MM.1S (cell line): Measurements from ENCODE around the gene ZCWPW1.

ENCODE experiments used
- DNase-seq: peaks from one replicate; pipeline ENCODE4 v3.0.0-alpha.2; 2015
- H2AFZ ChIP-seq: fragments of 300-600 bp; sonication (generic); 2 replicates; pipeline ENCODE4 v1.6.0; 2016; ENCODE audit warnings: antibody characterized with exemption, low read length
- H3F3A ChIP-seq: fragments of 300-600 bp; sonication (generic); 2 replicates; pipeline ENCODE4 v1.6.1; 2016; ENCODE audit warnings: mild to moderate bottlenecking, antibody characterized with exemption, low read length, moderate library complexity, mixed read lengths; ENCODE audit not compliant: insufficient read depth
- H3K27ac ChIP-seq: fragments of 300-600 bp; sonication (generic); 2 replicates; pipeline ENCODE4 v1.5.1; 2016; ENCODE audit warnings: mild to moderate bottlenecking, low read length
- H3K27me3 ChIP-seq: fragments of 300-600 bp; sonication (generic); replicated peaks from 2 replicates; pipeline ENCODE4 v1.6.0; 2016; ENCODE audit warnings: low read length; ENCODE audit not compliant: insufficient read depth
- H3K36me3 ChIP-seq: fragments of 300-600 bp; sonication (generic); replicated peaks from 2 replicates; pipeline ENCODE4 v1.6.1; 2016; ENCODE audit warnings: mild to moderate bottlenecking, low read length, mixed read lengths; ENCODE audit not compliant: insufficient read depth
- H3K4me1 ChIP-seq: fragments of 300-600 bp; sonication (generic); 2 replicates; pipeline ENCODE4 v1.6.1; 2016; ENCODE audit warnings: low read length, mixed read lengths
- H3K4me2 ChIP-seq: fragments of 300-600 bp; sonication (generic); 2 replicates; pipeline ENCODE4 v1.6.0; 2016; ENCODE audit warnings: low read depth, low read length
- H3K4me3 ChIP-seq: fragments of 300-600 bp; sonication (generic); 2 replicates; pipeline ENCODE4 v1.5.1; 2016; ENCODE audit warnings: low read length, mixed read lengths
- H3K79me2 ChIP-seq: fragments of 300-600 bp; sonication (generic); 2 replicates; pipeline ENCODE4 v1.6.1; 2016; ENCODE audit warnings: mixed run types, low read length, mixed read lengths
- H3K9ac ChIP-seq: fragments of 300-600 bp; sonication (generic); 2 replicates; pipeline ENCODE4 v1.6.1; 2016; ENCODE audit warnings: low read length, mixed read lengths
- H3K9me2 ChIP-seq: fragments of 300-600 bp; sonication (generic); replicated peaks from 2 replicates; pipeline ENCODE4 v1.6.1; 2016; ENCODE audit warnings: mild to moderate bottlenecking, low read length, mixed read lengths; ENCODE audit not compliant: insufficient read depth
- H3K9me3 ChIP-seq: fragments of 300-600 bp; sonication (generic); replicated peaks from 2 replicates; pipeline ENCODE4 v1.6.1; 2016; ENCODE audit warnings: mild to moderate bottlenecking, low read length, mixed read lengths; ENCODE audit not compliant: insufficient read depth
- H4K20me1 ChIP-seq: fragments of 300-600 bp; sonication (generic); 2 replicates; pipeline ENCODE4 v1.6.1; 2016; ENCODE audit warnings: mild to moderate bottlenecking, low read length, moderate library complexity, mixed read lengths; ENCODE audit not compliant: insufficient read depth
- EZH2 ChIP-seq: fragments of 300-600 bp; sonication (generic); optimal IDR thresholded peaks from 2 replicates; pipeline ENCODE3; 2017; ENCODE audit warnings: low read depth, mild to moderate bottlenecking, antibody characterized with exemption, low read length, mixed read lengths
- EZH2phosphoT487 ChIP-seq: fragments of 300-600 bp; sonication (generic); IDR thresholded peaks from 2 replicates; pipeline ENCODE4 v1.6.1; 2018; ENCODE audit warnings: antibody characterized with exemption, low read length
- TF ChIP-seq, protein P1 (sequence below): fragments of 300-600 bp; sonication (generic); IDR thresholded peaks from 2 replicates; pipeline ENCODE4 v1.5.1; 2016; ENCODE audit warnings: antibody characterized with exemption, low read length, mixed read lengths

The ZCWPW1 gene

DNA sequence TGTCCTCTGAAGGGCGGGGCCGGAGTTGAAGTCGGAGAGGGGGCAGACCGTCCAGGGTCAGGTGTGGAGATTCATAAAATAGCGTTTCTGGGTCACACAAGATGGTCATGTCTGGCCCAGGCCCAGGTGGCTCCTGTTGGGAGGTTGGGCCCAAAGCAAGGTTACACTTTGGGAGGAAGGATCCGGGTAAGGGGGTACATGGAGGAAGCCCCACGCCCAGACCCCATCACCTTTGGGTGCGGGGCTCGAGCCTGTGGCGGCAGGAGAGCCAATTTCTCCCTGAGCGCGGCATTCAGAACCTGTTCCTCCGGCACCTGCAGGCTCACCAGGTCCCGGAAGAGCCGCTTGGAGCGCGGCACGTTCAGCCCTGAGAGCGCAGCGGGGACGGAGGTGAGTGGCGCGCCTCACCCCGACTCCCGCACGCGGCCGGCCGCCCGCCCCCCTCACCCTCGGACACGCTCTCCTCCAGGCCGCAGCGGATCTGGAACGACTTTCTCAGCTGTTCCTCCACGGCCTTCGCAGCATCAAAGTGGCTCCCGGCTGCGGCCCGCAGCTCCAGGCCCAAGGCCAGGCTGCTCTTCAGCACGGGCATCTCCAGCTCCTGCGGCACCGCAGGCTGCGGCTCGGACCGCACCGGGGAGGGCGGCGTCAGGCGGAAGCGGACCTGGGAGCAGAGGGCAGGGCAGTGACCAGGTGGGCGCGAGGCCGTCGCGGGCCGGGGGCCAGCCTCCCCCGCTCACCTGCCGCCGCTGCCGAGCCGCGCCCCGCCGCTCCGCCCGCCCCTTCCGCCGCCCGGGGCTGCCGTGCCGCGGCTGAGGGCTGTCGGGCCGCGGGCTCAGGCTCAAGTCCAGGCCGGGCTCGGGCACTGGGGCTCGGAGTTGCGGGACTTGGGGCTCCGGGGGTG lies 7.2 kb upstream of the ZCWPW1 start:
- TF ChIP-seq, protein P1, sequence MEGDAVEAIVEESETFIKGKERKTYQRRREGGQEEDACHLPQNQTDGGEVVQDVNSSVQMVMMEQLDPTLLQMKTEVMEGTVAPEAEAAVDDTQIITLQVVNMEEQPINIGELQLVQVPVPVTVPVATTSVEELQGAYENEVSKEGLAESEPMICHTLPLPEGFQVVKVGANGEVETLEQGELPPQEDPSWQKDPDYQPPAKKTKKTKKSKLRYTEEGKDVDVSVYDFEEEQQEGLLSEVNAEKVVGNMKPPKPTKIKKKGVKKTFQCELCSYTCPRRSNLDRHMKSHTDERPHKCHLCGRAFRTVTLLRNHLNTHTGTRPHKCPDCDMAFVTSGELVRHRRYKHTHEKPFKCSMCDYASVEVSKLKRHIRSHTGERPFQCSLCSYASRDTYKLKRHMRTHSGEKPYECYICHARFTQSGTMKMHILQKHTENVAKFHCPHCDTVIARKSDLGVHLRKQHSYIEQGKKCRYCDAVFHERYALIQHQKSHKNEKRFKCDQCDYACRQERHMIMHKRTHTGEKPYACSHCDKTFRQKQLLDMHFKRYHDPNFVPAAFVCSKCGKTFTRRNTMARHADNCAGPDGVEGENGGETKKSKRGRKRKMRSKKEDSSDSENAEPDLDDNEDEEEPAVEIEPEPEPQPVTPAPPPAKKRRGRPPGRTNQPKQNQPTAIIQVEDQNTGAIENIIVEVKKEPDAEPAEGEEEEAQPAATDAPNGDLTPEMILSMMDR: no peak
- TF ChIP-seq EZH2: no peak
- TF ChIP-seq EZH2phosphoT487: no peak
- peak overlapping the region; percentile 94 for H3K27ac ChIP-seq
- peaks cover 11% of the 10 kb centered on the region; the same call in 1 of the 2 replicates for H3K36me3 ChIP-seq
- H3K27me3 ChIP-seq: no peaks in the 10 kb centered on the region
- H3K4me3 ChIP-seq: peak overlapping the region; percentile 99
- peaks cover 44% of the 10 kb centered on the region for H3F3A ChIP-seq
- H3K79me2 ChIP-seq: peaks cover 51% of the 10 kb centered on the region
- H3K9me2 ChIP-seq: no peaks in the 10 kb centered on the region
- peak overlapping the region; percentile 74; the same call in 1 of the 2 replicates for H2AFZ ChIP-seq
- H3K9ac ChIP-seq: peak overlapping the region; percentile 98
- H3K4me1 ChIP-seq: peaks cover 15% of the 10 kb centered on the region; the same call in 1 of the 2 replicates
- DNase-seq: peak; percentile 64
- no peaks in the 10 kb centered on the region for H3K9me3 ChIP-seq
- H3K4me2 ChIP-seq: peak overlapping the region; percentile 87
- no peaks in the 10 kb centered on the region for H4K20me1 ChIP-seq

DNA sequence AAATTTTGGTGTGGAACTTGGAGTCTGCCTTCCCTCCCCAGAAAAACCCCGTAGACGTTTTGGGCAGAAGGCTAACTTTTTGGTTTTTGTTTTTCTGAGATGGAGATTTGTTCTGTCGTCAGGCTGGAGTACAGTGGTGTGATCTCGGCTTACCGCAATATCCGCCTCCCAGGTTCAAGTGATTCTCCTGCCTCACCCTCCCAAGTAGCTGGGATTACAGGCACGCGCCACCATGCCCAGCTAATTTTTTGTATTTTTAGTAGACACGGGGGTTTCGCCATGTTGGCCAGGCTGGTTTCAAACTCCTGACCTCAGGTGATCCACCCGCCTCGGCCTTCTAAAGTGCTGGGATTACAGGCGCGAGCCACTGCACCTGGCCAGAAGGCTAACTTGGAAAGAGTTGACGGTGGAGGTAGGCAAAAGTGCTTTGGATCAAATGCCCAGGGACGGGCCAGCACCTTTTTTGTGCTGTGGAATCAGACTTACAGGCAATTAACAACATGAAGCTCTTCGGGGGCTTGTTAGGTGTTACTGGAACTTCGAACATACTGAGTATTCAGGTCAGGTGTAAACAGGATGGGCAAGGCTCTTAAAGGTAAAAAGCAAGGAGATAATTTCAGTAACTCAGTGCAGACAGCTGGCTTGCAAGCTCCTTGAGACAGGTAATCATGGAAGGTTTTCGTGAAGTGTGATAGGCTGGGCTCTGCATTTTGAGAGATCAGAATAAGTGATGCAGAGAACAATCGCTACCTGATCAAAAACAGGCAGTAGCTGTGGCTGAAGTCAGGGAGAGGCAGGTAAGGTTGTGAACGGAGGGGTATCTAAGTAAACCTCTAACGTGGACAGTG lies 6.0 kb upstream of the ZCWPW1 start:
- no peak for DNase-seq
- Histone ChIP-seq H3K27me3 (no peaks in the 10 kb centered on the region), H3K9me3 (no peaks in the 10 kb centered on the region), H3K79me2 (peaks cover 63% of the 10 kb centered on the region), H3K27ac (peak overlapping the region; percentile 94; the same call in 1 of the 2 replicates), H3K9me2 (no peaks in the 10 kb centered on the region), H4K20me1 (no peaks in the 10 kb centered on the region), H3K9ac (peak overlapping the region; percentile 98; the same call in 1 of the 2 replicates), H3K4me1 (peaks cover 19% of the 10 kb centered on the region; the same call in 1 of the 2 replicates), H3K4me3 (peak overlapping the region; percentile 99), H2AFZ (no peak overlapping the region), H3K4me2 (peak overlapping the region; percentile 87), H3K36me3 (peaks cover 11% of the 10 kb centered on the region; the same call in 1 of the 2 replicates), H3F3A (peaks cover 48% of the 10 kb centered on the region)
- TF ChIP-seq, protein P1: no peak
- TF ChIP-seq EZH2 (no peak), EZH2phosphoT487 (no peak)

DNA sequence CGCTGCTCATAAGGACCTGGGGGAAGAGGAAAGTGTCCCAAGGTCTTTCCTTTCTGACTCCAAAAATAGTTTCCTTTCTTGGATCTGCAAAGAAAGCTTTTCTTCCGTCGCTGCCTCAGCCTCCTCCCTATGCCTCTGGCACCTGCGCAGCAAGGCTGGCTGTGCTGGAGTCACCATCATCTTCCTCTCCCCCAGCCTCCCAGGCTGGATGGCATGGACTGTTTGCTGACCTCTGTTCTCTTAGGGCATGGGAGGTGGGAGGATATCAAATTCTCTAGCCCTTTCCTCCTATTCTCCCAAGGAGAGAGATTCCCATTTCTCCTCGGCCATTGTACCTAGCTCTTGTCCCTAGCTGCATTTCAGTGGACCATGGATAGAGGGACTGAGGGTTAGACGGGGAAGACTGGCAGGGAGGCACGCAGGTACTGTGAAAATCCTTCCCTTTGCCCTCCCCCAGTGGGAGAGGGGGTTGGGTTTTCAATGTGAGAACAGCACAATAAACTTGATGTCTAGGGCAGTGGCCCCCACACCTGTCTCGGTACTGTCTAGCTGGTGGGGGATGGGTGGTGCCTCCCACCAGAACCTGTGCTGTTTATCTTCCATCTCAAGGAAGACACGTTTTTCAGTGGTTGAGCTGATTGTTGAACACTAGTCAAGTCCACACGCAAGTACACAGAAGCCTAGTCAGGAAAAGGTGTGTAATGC lies 5.2 kb upstream of the ZCWPW1 start:
- peaks cover 11% of the 10 kb centered on the region; the same call in 1 of the 2 replicates for H3K36me3 ChIP-seq
- no peaks in the 10 kb centered on the region for H4K20me1 ChIP-seq
- H3K9ac ChIP-seq: no peak overlapping the region
- H3K9me2 ChIP-seq: no peaks in the 10 kb centered on the region
- H3F3A ChIP-seq: peaks cover 53% of the 10 kb centered on the region
- no peak for DNase-seq
- H3K9me3 ChIP-seq: no peaks in the 10 kb centered on the region
- H3K27ac ChIP-seq: no peak overlapping the region
- H3K4me2 ChIP-seq: no peak overlapping the region
- no peak overlapping the region for H2AFZ ChIP-seq
- TF ChIP-seq, protein P1: no peak
- no peak for TF ChIP-seq EZH2
- TF ChIP-seq EZH2phosphoT487: no peak
- peaks cover 63% of the 10 kb centered on the region for H3K79me2 ChIP-seq
- no peak overlapping the region for H3K4me3 ChIP-seq
- H3K4me1 ChIP-seq: peaks cover 19% of the 10 kb centered on the region; the same call in 1 of the 2 replicates
- no peaks in the 10 kb centered on the region for H3K27me3 ChIP-seq
